ENCODE measurements around the gene AK9. TPM values are rescaled to one million over a fixed set of nuclear protein-coding genes. Genes with fewer than 3 reads are reported as not detected.
A peak's percentile ranks its signal among the peaks of the same experiment; 100 is the strongest.

Gene AK9
- polyA plus RNA-seq, 2 of the 4 experiments (the other 2 are of a cell fraction), result 2.2 to 4.7 TPM

DNA sequence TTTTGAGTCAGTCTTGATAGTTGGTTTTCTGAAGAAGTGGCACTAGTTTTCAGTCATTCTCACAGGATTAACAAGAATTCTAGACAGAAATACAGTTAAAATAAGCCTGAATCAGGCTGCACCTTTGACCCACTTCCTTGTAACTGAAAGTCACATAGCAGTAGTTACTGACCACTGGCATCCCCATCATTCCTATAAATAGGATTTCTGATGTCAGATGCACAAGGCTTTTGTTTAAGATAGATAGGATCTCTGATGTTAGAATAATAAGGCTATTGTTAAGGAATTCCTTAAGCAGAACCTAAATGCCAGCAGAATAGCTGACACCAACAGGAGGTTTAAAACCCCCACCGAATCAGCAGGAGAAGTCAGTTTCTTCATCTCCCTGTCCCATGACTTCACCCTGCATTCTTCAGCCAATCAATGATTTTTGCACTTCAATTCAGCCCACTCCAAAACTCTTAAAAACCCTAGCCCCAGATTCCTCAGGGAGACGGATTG, 177.4 kb downstream of the AK9 start:
- H3K4me2 ChIP-seq, result no peak overlapping the region
- no peaks in the 10 kb centered on the region for H3K4me1 ChIP-seq
- ChIA-PET CTCF (no interaction called here), POLR2A (interaction anchor here (0.6 kb wide), 1 partner anchor 1969 kb away, joined by 3 read pairs; the partner anchor contains the start of gene REV3L)
- H3K9me3 ChIP-seq, result no peaks in the 10 kb centered on the region
- H3K27ac ChIP-seq, result no peak overlapping the region
- no peak for ATAC-seq
- H3K4me3 ChIP-seq, result no peak overlapping the region
- DNase-seq (ENCODE audit: low read depth in 1 of 2, low spot score in 1 of 2), result peak in 1 of 2 experiments; percentile 6
- WGBS (ENCODE audit: missing lambda C conversion rate), result 78% methylated on average over 2 of the region's 2 CpGs
- TF ChIP-seq JUN (IDR thresholded peaks at IDR 0.05) (no peak), PHF8 (IDR thresholded peaks at IDR 0.05; ENCODE audit: borderline replicate concordance, low read depth) (no peak), RCOR1 (IDR thresholded peaks at IDR 0.05; ENCODE audit: low read depth, low read length) (no peak), CBX8 (IDR thresholded peaks at IDR 0.05) (no peak), TFCP2L1 (CRISPR knock-in tag; IDR thresholded peaks at IDR 0.05) (no peak), RARB (CRISPR knock-in tag; IDR thresholded peaks at IDR 0.05) (no peak), HOXB5 (CRISPR knock-in tag; IDR thresholded peaks at IDR 0.05) (no peak), NFE2L2 (conservative IDR thresholded peaks at IDR 0.05; ENCODE audit: low read length) (no peak), NPAS2 (CRISPR knock-in tag; IDR thresholded peaks at IDR 0.05; ENCODE audit: borderline replicate concordance) (no peak), MAFK (IDR thresholded peaks at IDR 0.05; ENCODE audit: partially characterized antibody) (no peak), CHD4 (IDR thresholded peaks at IDR 0.05; ENCODE audit: borderline replicate concordance) (no peak)
- TF ChIP-seq, protein P1, sequence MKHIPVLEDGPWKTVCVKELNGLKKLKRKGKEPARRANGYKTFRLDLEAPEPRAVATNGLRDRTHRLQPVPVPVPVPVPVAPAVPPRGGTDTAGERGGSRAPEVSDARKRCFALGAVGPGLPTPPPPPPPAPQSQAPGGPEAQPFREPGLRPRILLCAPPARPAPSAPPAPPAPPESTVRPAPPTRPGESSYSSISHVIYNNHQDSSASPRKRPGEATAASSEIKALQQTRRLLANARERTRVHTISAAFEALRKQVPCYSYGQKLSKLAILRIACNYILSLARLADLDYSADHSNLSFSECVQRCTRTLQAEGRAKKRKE (CRISPR knock-in tag; IDR thresholded peaks at IDR 0.05; ENCODE audit: low read depth), result no peak
- TF ChIP-seq, protein P2, sequence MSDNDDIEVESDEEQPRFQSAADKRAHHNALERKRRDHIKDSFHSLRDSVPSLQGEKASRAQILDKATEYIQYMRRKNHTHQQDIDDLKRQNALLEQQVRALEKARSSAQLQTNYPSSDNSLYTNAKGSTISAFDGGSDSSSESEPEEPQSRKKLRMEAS (IDR thresholded peaks at IDR 0.05), result no peak
- TF ChIP-seq, protein P3, sequence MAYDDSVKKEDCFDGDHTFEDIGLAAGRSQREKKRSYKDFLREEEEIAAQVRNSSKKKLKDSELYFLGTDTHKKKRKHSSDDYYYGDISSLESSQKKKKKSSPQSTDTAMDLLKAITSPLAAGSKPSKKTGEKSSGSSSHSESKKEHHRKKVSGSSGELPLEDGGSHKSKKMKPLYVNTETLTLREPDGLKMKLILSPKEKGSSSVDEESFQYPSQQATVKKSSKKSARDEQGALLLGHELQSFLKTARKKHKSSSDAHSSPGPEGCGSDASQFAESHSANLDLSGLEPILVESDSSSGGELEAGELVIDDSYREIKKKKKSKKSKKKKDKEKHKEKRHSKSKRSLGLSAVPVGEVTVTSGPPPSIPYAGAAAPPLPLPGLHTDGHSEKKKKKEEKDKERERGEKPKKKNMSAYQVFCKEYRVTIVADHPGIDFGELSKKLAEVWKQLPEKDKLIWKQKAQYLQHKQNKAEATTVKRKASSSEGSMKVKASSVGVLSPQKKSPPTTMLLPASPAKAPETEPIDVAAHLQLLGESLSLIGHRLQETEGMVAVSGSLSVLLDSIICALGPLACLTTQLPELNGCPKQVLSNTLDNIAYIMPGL (CRISPR knock-in tag; IDR thresholded peaks at IDR 0.05; ENCODE audit: borderline replicate concordance), result no peak
- no peak for FAIRE-seq

DNA sequence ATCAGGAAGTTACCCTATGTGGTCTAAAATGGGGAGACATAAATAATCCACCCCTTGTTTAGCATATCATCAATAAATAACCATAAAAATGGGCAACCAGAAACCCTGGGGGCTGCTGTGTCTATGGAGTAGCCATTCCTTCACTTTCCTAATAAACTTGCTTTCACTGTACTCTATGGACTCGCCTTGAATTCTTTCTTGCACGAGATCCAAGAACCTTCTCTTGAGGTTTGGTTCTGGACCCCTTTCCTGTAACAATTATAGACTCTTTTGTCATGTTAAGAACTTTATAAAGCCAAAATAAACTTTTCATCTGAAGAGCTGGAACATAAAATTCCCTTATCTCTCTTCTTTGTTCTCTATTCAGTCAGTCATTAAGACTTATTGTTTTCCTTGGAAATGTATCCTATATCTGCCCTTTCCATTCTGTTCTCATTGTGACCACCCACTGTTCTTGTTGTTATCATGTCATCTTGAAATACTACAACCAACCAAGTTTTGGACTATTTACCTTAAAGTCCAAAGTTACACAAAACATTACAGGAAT, 178.7 kb downstream of the AK9 start:
- ChIA-PET POLR2A (no interaction called here), CTCF (no interaction called here)
- DNase-seq (ENCODE audit: low read depth in 1 of 2, low spot score in 1 of 2) (no peak), ATAC-seq (no peak), FAIRE-seq (no peak)
- no peak overlapping the region for H3K4me3 ChIP-seq
- no peak overlapping the region for H3K4me2 ChIP-seq
- no peaks in the 10 kb centered on the region for H3K9me3 ChIP-seq
- TF ChIP-seq BHLHE40 (IDR thresholded peaks at IDR 0.05; ENCODE audit: low read depth, low read length), result no peak
- TF ChIP-seq, protein P1 (CRISPR knock-in tag; IDR thresholded peaks at IDR 0.05; ENCODE audit: low read depth), result no peak
- no peak for TF ChIP-seq HOXB13 (CRISPR knock-in tag; IDR thresholded peaks at IDR 0.05; ENCODE audit: low read depth)
- no peak for TF ChIP-seq RNF2 (IDR thresholded peaks at IDR 0.05; ENCODE audit: borderline replicate concordance, low read depth)
- no peak for TF ChIP-seq CBX2 (IDR thresholded peaks at IDR 0.05; ENCODE audit: borderline replicate concordance, low read depth)
- no peak for TF ChIP-seq POLR2A (IDR thresholded peaks at IDR 0.05; ENCODE audit: low read length)
- no peaks in the 10 kb centered on the region for H3K4me1 ChIP-seq
- H3K27ac ChIP-seq, result no peak overlapping the region
- 21% methylated on average over 2 of the region's 2 CpGs for WGBS (ENCODE audit: missing lambda C conversion rate)

DNA sequence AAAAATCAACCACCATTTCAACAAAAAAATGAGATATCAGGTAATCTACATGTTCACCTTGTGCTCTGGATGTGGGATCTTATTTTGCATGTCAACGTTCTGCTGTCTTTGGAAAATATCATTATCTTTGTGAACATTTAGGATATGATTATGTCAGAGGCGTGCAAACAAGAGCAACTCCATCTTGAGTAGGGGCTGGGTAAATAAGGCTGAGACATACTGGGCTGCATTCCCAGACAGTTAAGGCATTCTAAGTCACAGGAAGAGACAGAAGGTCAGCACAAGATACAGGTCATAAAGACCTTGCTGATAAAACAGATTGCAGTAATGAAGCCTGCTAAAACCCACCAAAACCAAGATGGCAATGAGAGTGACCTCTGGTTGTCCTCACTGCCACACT, 179.2 kb downstream of the AK9 start:
- POLR2A ChIA-PET, result no interaction called here
- no peaks in the 10 kb centered on the region for H3K9me3 ChIP-seq
- TF ChIP-seq, protein P4, sequence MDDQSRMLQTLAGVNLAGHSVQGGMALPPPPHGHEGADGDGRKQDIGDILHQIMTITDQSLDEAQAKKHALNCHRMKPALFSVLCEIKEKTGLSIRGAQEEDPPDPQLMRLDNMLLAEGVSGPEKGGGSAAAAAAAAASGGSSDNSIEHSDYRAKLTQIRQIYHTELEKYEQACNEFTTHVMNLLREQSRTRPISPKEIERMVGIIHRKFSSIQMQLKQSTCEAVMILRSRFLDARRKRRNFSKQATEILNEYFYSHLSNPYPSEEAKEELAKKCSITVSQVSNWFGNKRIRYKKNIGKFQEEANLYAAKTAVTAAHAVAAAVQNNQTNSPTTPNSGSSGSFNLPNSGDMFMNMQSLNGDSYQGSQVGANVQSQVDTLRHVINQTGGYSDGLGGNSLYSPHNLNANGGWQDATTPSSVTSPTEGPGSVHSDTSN (IDR thresholded peaks at IDR 0.05), result no peak
- no peak for TF ChIP-seq EHF (CRISPR knock-in tag; IDR thresholded peaks at IDR 0.05)
- TF ChIP-seq ESRRA (IDR thresholded peaks at IDR 0.05; ENCODE audit: borderline replicate concordance, low read length), result no peak
- TF ChIP-seq ZSCAN20 (CRISPR knock-in tag; IDR thresholded peaks at IDR 0.05), result no peak
- TF ChIP-seq FOSB (CRISPR knock-in tag; IDR thresholded peaks at IDR 0.05), result no peak
- no peak for TF ChIP-seq RARB (CRISPR knock-in tag; IDR thresholded peaks at IDR 0.05)
- TF ChIP-seq RAD21 (conservative IDR thresholded peaks at IDR 0.05 in 1 of 2, IDR thresholded peaks at IDR 0.05 in 1 of 2), result no peak
- no peak for TF ChIP-seq EP300 (IDR thresholded peaks at IDR 0.05)
- TF ChIP-seq NR3C1 (IDR thresholded peaks at IDR 0.05), result no peak
- no peak for TF ChIP-seq RCOR1 (IDR thresholded peaks at IDR 0.05; ENCODE audit: low read depth, low read length)
- no peak for TF ChIP-seq HOXB13 (CRISPR knock-in tag; IDR thresholded peaks at IDR 0.05; ENCODE audit: low read depth)
- TF ChIP-seq HOXB5 (CRISPR knock-in tag; IDR thresholded peaks at IDR 0.05), result no peak
- TF ChIP-seq CBX8 (IDR thresholded peaks at IDR 0.05), result no peak
- H3K4me1 ChIP-seq, result no peaks in the 10 kb centered on the region
- 34% methylated on average over 2 of the region's 2 CpGs for WGBS (ENCODE audit: missing lambda C conversion rate)
- CTCF ChIA-PET, result no interaction called here
- H3K4me2 ChIP-seq, result no peak overlapping the region
- ATAC-seq, result no peak
- no peak for FAIRE-seq
- H3K27ac ChIP-seq, result no peak overlapping the region
- DNase-seq (ENCODE audit: low read depth in 1 of 2, low spot score in 1 of 2), result peak in 1 of 2 experiments; percentile 18
- no peak overlapping the region for H3K4me3 ChIP-seq

Data from A549 (cell line).